GM23248 (cell line): ENCODE data around the gene ANOS1. TPM values are rescaled to one million over a fixed set of nuclear protein-coding genes. Genes with fewer than 3 reads are reported as not detected.

ENCODE experiments used
- DNase-seq: peaks from one replicate; pipeline ENCODE4 v3.0.0-alpha.2; 2015
- H2AFZ ChIP-seq: fragments of 200-600 bp; sonication (generic); 2 replicates; pipeline ENCODE4 v1.6.1; 2016; ENCODE audit warnings: antibody characterized with exemption
- H3F3A ChIP-seq: fragments of 200-600 bp; sonication (generic); 2 replicates; pipeline ENCODE4 v1.6.1; 2016; ENCODE audit warnings: mild to moderate bottlenecking, antibody characterized with exemption, mixed run types; ENCODE audit not compliant: insufficient read depth
- H3K27ac ChIP-seq: fragments of 200-600 bp; sonication (generic); 2 replicates; pipeline ENCODE4 v1.5.1; 2016; ENCODE audit warnings: mild to moderate bottlenecking
- H3K27me3 ChIP-seq: fragments of 200-600 bp; sonication (generic); replicated peaks from 2 replicates; pipeline ENCODE4 v1.6.1; 2016; ENCODE audit warnings: mild to moderate bottlenecking; ENCODE audit not compliant: insufficient read depth
- H3K36me3 ChIP-seq: fragments of 200-600 bp; sonication (generic); 2 replicates; pipeline ENCODE4 v1.6.1; 2016; ENCODE audit warnings: low read depth, mild to moderate bottlenecking
- H3K4me1 ChIP-seq: fragments of 200-600 bp; sonication (generic); 2 replicates; pipeline ENCODE4 v1.6.1; 2016; ENCODE audit warnings: mild to moderate bottlenecking; ENCODE audit not compliant: insufficient read depth
- H3K4me2 ChIP-seq: fragments of 200-600 bp; sonication (generic); one replicate; pipeline ENCODE4 v1.6.1; 2016; ENCODE audit warnings: mild to moderate bottlenecking; ENCODE audit not compliant: unreplicated experiment
- H3K4me3 ChIP-seq: fragments of 200-600 bp; sonication (generic); 2 replicates; pipeline ENCODE4 v1.5.1; 2016; ENCODE audit warnings: mild to moderate bottlenecking
- H3K79me2 ChIP-seq: fragments of 200-600 bp; sonication (generic); 2 replicates; pipeline ENCODE4 v1.6.1; 2016; ENCODE audit warnings: mild to moderate bottlenecking; ENCODE audit not compliant: insufficient read depth
- H3K9ac ChIP-seq: fragments of 200-600 bp; sonication (generic); 2 replicates; pipeline ENCODE4 v1.6.1; 2016; ENCODE audit warnings: mild to moderate bottlenecking
- H3K9me2 ChIP-seq: fragments of 200-600 bp; sonication (generic); 2 replicates; pipeline ENCODE4 v1.6.1; 2016; ENCODE audit warnings: mixed run types, mild to moderate bottlenecking, moderate library complexity; ENCODE audit not compliant: insufficient read depth
- H3K9me3 ChIP-seq: fragments of 200-600 bp; sonication (generic); one replicate; pipeline ENCODE4 v1.6.1; 2017; ENCODE audit warnings: low read depth
- H4K20me1 ChIP-seq: fragments of 200-600 bp; sonication (generic); 2 replicates; pipeline ENCODE4 v1.6.0; 2016; ENCODE audit not compliant: insufficient read depth
- EZH2 ChIP-seq: fragments of 200-600 bp; sonication (generic); IDR thresholded peaks from 2 replicates; pipeline ENCODE4 v1.6.1; 2018; ENCODE audit warnings: antibody characterized with exemption, mild to moderate bottlenecking; ENCODE audit not compliant: insufficient read depth, poor library complexity, severe bottlenecking
- EZH2phosphoT487 ChIP-seq: fragments of 200-600 bp; sonication (generic); IDR thresholded peaks from 2 replicates; pipeline ENCODE4 v1.6.1; 2018; ENCODE audit warnings: antibody characterized with exemption, moderate library complexity, mild to moderate bottlenecking, low read depth; ENCODE audit not compliant: insufficient read depth
- WGBS, 2 experiments: methylation state at CpG; one replicate each; pipeline ENCODE4 v1.1.6; 2015 to 2017; ENCODE audit warnings: low lambda C conversion rate in 2 of 2, low coverage in 1 of 2; ENCODE audit errors: missing lambda C conversion rate in 2 of 2; 5-methylcytosine and 5-hydroxymethylcytosine counted together
- in situ Hi-C: fragments of 300-500 bp; cut with MboI; formaldehyde crosslinking; loops from 2 replicates; pipeline ENCODE4 v1.15.0; 2020
- polyA plus RNA-seq: library from polyadenylated mRNA; unstranded; fragments of >200 nt; fragmentation: Nextera tagmentation; extraction: Ambion mirVana; gene quantifications from 2 replicates; pipeline ENCODE4 v1.2.1, GENCODE V29; 2016
- total RNA-seq: library from RNA; depleted of rRNA; stranded (reverse); fragments of >200 nt; shearing (Covaris generic); gene quantifications from 2 replicates; pipeline ENCODE4 v1.2.3, GENCODE V29; 2014

The ANOS1 gene
- total and polyA plus RNA-seq, 2 experiments from 2014 or later, result not detected

- Histone ChIP-seq H3K27ac (no peak overlapping the region), H3K27me3 (no peaks in the 10 kb centered on the region), H3K36me3 (no peaks in the 10 kb centered on the region), H3F3A (no peaks in the 10 kb centered on the region), H3K9me3 (no peaks in the 10 kb centered on the region), H3K79me2 (no peaks in the 10 kb centered on the region), H3K4me3 (no peak overlapping the region), H3K4me1 (no peaks in the 10 kb centered on the region), H3K9ac (no peak overlapping the region), H2AFZ (no peak overlapping the region), H3K4me2 (no peak overlapping the region), H4K20me1 (no peaks in the 10 kb centered on the region), H3K9me2 (no peaks in the 10 kb centered on the region)
- WGBS, 2 experiments, result 28 to 30% methylated on average over 2 of the region's 2 CpGs
- DNase-seq, result no peak
- in situ Hi-C loops, result no loop called here
- TF ChIP-seq EZH2, result no peak
Measured at GRCh38 chrX:8704184-8704583, 27.8 kb downstream of the ANOS1 start.

GRCh38 chrX:8692871-8693270 lies 39.1 kb downstream of the ANOS1 start:
- no peak for DNase-seq
- no peak overlapping the region for H3K9ac ChIP-seq
- H3K4me2 ChIP-seq, result no peak overlapping the region
- H3K79me2 ChIP-seq, result no peaks in the 10 kb centered on the region
- H2AFZ ChIP-seq, result no peak overlapping the region
- no peaks in the 10 kb centered on the region for H3K27me3 ChIP-seq
- H3K9me2 ChIP-seq, result no peaks in the 10 kb centered on the region
- H3K4me3 ChIP-seq, result no peak overlapping the region
- WGBS, 2 experiments, result 47 to 67% methylated on average over 1 of the region's 1 CpG
- H3K36me3 ChIP-seq, result no peaks in the 10 kb centered on the region
- H3K9me3 ChIP-seq, result no peaks in the 10 kb centered on the region
- H3K27ac ChIP-seq, result no peak overlapping the region
- no peaks in the 10 kb centered on the region for H3K4me1 ChIP-seq
- no peak for TF ChIP-seq EZH2phosphoT487
- no peak for TF ChIP-seq EZH2
- no peaks in the 10 kb centered on the region for H4K20me1 ChIP-seq
- in situ Hi-C loops, result no loop called here
- no peaks in the 10 kb centered on the region for H3F3A ChIP-seq

DNA sequence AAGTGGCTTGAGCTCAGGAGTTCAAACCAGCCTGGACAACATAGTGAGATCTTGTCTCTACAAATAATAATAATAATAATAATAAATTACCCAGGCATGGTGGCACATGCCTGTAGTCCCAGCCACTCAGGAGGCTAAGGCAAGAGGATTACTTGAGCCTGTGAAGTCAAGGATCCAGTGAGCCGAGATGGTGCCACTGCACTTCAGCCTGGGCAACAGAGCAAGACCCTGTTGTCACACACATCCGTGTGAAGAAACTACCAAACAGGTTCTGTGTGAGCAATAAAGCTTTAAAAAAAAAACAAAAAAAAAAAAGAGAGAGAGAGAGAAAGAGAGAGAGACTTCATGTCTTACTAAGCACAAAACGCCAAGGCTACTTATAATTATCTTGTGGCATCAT lies 42.5 kb downstream of the ANOS1 start:
- H3K36me3 ChIP-seq, result no peaks in the 10 kb centered on the region
- in situ Hi-C loops, result no loop called here
- no peaks in the 10 kb centered on the region for H3K4me1 ChIP-seq
- no peak overlapping the region for H3K9ac ChIP-seq
- H3K27me3 ChIP-seq, result no peaks in the 10 kb centered on the region
- H3K9me3 ChIP-seq, result no peaks in the 10 kb centered on the region
- no peak overlapping the region for H3K27ac ChIP-seq
- no peaks in the 10 kb centered on the region for H3K9me2 ChIP-seq
- no peak overlapping the region for H2AFZ ChIP-seq
- H3K4me2 ChIP-seq, result no peak overlapping the region
- H4K20me1 ChIP-seq, result no peaks in the 10 kb centered on the region
- no peaks in the 10 kb centered on the region for H3K79me2 ChIP-seq
- TF ChIP-seq EZH2, result no peak
- no peak for TF ChIP-seq EZH2phosphoT487
- H3F3A ChIP-seq, result no peaks in the 10 kb centered on the region
- no peak overlapping the region for H3K4me3 ChIP-seq
- 22 to 30% methylated on average over 1 to 3 of the region's 3 CpGs for WGBS, 2 experiments
- DNase-seq, result no peak

- H4K20me1 ChIP-seq, result no peaks in the 10 kb centered on the region
- no peak overlapping the region for H3K27ac ChIP-seq
- H3K9ac ChIP-seq, result no peak overlapping the region
- in situ Hi-C loops, result no loop called here
- H3K4me1 ChIP-seq, result no peaks in the 10 kb centered on the region
- no peaks in the 10 kb centered on the region for H3F3A ChIP-seq
- TF ChIP-seq EZH2, result no peak
- H3K79me2 ChIP-seq, result no peaks in the 10 kb centered on the region
- no peak overlapping the region for H3K4me3 ChIP-seq
- H3K4me2 ChIP-seq, result no peak overlapping the region
- no peaks in the 10 kb centered on the region for H3K9me2 ChIP-seq
- 0 to 9% methylated on average over 3 of the region's 3 CpGs for WGBS, 2 experiments
- H2AFZ ChIP-seq, result no peak overlapping the region
- DNase-seq, result no peak
- H3K9me3 ChIP-seq, result no peaks in the 10 kb centered on the region
- no peaks in the 10 kb centered on the region for H3K27me3 ChIP-seq
- H3K36me3 ChIP-seq, result no peaks in the 10 kb centered on the region
Measured at GRCh38 chrX:8688776-8689175, 43.2 kb downstream of the ANOS1 start.
